NOMO-1 treated with dmso at 0.1 percent for 144 hours (cell line): ENCODE measurements around the gene PRTN3.
A peak's percentile ranks its signal among the peaks of the same experiment; 100 is the strongest.

Experiments used
- DNase-seq: peaks from one replicate; lab custom pipeline; 2025; ENCODE audit not compliant: unreplicated experiment; lab: John Stamatoyannopoulos, UW

The PRTN3 gene

DNA sequence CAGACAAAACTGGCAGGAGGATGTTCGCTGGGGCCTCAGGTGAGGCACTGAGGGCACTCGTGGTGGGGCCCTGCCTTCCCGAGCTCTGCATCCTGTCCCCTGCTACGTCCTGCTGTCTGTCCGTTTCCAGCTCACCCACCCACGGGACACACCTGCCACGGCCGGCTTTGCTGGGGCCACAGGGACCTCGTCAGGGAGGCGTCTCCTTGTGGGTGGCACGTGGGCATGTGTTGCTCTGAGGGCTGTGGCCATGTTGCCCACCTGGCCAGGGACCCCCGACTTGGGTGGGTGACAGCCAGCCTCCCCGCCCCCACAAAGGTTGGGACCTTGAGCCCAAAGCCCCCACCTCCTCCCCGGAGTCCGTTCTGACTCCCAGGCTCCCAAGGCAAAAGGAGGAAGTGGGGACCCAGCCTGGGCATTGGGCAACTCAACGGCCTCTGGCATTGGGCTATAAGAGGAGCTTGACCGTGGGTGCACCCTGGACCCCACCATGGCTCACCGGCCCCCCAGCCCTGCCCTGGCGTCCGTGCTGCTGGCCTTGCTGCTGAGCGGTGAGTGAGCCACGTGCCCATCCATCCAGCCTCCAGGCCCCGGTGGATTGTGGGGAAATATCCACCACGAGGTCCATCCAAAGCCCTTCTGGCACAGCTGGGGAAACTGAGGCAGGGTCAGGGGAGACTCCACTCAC, at the start of gene PRTN3:
Gene PRTN3, plus strand, starts transcription at position 481 of the 688 bp plus-strand sequence. Its CDS starts 10 bp downstream, at position 491.
- DNase-seq: peak; percentile 43

DNA sequence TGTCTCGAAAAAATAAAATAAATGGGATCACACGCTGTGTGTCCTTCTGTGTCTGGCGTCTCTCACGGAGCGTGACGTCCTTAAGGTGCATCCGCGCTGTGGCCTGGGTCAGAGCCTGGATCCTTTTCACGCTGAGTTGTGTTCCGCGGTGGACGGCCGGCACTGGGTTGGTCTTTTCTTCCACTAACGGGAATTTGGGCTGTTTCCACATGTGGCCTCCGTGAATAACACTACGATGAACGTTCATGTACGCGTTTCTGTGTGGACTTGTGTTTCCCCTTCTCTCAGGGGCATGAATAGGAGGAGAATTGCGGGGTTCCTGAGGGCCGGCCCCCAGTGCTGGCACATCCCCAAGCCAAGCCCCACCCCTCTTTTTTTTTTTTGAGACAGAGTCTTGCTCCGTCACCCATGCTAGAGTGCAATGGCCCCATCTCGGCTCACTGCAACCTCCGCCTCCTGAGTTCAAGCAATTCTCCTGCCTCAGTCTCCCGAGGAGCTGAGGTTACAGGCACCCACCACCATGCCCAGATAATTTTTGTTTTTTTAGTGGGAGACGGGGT, 49.7 kb upstream of the PRTN3 start:
- no peak for DNase-seq

- no peak for DNase-seq
Measured at GRCh38 chr19:791567-792305, 49.1 kb upstream of the PRTN3 start.

DNA sequence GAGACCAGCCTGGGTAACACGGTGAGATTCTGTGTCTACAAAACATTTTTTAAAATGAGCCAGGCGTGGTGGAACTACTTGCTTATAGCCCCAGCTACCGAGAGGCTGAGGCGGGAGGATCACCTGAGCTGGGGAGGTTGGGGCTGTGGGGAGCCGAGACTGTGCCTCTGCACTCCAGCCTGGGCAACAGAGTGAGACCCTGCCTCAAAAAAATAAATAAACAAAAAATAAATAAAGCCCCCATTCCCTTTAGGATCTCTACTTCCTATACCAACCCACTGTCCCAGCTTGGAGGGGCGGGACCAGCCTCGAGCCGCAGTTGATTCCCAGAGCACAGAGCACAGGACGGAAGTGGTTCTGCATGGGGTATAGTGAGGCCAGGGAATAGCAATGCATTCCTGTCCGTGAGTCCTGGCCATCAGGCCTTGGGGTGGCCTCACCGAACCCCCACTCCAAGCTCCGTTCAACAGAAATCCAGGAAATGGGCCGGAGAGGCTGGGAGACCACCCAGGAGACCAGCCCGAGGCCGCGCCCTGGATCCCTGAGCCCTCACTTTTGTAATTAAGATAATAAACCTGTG, 48.4 kb upstream of the PRTN3 start:
- DNase-seq: no peak

DNA sequence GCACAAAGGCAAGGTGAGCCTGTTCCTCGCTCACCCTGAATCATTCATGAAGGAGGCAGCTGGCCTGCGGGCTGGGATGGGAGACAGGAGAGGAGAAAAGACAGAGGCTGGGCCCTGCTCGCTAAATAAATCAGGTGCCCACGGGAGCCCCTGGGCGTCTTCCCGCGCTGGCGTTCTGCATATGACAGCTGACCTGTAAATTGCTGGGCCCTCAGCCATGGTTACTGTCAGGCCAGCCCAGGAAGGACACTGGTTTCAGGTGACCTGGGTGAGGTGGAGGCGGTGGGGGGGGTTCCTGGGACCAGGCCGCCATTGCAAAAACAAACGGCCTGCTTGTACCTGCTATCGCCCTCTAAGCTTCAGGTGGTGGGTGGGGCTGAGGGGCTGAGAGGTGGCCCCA, 47.0 kb upstream of the PRTN3 start:
- DNase-seq: no peak

DNA sequence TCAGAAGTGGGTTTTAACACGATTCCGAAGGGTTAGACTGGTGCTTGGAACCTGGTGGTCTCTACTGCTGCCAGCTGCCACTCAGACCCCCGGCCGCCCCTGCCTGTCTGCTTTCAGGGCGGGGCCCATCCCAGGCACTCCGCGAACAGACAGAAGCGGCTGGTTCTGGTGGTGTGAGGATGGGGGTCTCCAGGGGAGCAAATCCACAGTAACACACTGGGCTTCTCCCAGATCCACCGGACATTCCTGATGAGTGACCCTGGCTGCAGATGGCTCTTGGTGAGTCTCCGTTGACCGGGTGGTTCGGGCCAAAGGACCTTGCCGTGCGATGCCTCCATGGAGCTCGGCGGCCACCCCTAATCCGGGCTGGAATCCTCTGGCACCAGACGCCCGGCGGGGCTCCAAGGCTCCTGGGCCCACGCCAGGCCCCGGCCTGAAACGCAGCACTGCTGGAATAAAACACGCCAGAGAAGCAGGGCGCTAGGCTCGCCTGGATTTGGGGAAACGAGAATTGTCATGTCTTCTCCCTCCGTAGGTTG, 45.7 kb upstream of the PRTN3 start:
- DNase-seq: no peak

- no peak for DNase-seq
Measured at GRCh38 chr19:795691-796581, 44.9 kb upstream of the PRTN3 start.

DNA sequence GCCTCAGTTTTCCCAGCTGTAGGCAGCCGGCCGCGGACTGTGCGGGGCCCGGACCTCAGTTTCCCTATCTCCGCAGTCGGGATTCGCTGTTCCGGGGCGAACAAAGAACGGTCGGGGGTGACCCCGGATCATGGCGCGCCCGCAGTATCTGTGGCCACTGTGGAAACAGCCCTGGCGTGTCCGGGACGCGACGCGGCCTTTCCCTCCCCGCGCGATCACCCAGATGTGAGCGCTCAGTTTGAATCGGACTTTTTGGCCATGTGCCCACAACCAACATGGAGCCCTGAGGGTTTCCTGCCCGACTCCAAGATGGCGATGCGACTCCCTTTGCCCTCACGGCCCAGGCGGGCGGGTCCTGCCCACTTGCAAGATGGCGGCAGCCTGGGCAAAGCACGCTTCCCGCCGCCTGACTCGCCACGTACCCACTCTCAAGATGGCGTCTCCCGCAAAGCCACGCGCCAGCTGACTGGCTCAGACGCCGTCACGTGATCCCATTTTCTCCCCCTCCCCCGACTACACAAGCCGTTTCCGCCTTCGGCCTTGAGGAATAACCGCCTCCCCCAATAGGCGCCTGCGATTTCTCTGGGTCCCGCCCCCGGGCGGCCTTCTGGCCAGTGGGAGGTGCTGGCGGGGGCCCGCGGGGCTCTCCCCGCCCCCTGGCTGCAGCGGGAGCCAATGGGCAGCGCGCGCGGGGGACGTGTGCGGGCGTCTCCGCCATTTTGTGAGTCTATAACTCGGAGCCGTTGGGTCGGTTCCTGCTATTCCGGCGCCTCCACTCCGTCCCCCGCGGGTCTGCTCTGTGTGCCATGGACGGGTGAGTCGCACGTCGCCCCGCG, 43.9 kb upstream of the PRTN3 start, which contains the start of gene PTBP1:
Gene PTBP1, plus strand, starts transcription at position 761 of the 836 bp plus-strand sequence. Its CDS starts 46 bp downstream, at position 807.
- peak; percentile 99 for DNase-seq

DNA sequence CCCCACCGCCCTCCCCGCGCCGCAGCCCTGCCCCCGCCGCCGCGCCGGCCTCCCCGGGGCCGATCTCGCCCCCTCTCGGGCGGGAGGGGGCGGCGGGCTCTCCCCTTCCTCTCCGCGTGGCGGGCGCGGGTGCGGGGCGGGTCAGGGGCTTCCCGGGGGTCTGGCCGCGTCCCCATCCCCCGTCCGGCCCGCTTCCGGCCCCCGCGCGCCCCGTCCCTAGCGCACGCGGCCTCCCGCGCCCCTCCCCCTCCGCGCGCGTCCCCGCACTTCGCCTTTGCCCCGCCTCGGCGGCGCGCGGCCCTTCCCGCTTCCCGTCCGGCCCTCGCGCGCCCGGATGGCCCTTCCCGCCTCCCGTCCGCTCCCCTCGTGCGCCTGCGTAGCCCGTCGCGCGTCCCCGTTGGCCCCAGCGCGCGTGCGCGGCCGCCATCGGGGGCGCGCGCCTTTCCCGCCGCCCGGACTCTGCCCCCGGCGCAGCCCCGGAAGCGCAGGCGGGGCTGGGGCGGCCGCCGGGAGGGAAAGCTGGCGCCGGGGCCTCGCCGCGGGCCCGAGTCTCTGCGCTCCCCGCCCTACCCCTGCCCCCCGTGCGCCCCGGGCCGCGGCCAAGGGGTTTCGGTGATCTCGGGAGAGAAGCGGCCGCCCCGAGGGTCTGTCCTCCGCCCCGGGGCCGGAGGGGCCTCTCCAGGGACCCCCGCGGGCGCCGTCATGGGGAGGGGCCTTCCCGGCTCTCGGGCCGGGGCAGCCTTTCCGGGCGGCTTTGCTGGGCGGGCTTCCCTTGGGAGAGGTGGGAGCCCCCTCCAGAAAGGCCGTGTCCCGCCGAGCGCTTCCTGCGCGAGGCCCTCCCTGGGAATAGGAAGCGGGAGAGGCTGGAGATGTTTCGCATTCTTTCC, 43.0 kb upstream of the PRTN3 start:
- DNase-seq: peak; percentile 83

- no peak for DNase-seq
Measured at GRCh38 chr19:798415-799075, 42.3 kb upstream of the PRTN3 start.

DNA sequence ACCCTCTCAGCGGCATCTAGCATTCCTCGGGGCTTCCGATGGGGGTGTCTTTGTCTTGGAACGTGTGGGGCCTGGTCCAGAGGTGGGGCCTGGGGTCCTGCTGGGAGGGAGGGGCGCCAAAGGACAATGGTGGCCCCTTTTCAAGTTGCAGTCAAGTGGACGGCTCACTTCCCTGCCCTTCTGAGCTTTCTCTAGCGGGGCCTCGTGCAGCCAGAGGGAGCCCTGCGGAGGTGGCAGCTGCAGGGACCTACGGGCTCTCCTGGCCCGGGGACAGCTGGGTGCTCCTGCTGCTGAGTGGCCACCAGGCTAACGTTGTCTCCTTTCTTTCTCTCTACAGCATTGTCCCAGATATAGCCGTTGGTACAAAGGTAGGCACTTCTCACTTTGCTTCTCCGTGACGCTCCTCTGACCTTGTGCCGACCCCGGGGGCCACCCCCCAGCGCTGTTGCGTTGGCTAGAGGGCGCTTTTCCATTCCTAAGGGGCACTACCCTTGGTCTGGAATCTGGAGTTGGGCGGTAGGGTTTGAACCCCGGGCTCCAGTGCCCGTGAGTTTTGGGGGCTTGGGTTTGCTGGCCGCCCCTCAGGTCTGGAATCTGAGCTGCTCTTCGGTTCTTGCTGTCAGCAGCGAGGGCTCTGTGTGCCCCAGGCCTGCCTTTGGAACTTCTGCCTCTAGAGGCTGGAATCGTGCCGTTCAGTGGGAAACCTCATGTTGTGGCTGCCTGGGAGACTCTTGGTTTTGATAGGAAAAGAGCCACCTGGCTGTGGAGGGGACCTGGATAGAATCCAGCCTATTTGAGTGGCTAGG, 41.5 kb upstream of the PRTN3 start:
- DNase-seq: no peak

DNA sequence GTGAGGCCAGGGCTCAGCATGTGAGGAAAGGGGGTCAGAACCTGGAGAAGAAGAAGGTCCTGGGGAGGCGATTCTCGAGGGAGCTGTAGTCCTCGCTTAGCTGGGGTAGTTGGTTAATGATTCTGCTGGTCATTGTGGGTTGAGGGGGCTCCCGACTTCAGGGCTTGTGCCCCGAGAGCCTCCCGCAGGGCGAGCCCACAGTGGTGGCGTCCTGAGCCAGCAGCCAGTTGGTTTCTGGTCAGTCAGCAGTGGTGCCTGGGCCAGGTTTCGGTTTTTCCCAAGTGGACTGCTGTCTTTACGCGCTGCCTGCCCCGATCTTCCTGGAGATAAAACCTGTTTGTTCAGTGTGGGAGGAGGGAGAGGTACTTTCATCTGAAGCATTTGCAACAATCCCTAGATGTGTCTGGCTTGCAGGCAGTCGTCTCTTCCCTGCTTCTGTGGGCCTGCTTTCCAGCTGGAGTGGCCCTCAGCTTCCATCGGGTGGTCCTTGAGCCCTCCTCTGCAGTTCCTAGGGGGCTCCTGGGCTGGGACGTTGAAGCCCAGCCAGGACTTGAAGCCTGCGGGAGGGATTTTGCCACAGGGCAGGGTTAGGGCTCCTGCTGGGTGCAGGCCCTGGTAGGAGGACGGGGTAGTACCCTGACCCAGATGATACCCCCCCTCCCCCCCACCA, 40.3 kb upstream of the PRTN3 start:
- DNase-seq: no peak

DNA sequence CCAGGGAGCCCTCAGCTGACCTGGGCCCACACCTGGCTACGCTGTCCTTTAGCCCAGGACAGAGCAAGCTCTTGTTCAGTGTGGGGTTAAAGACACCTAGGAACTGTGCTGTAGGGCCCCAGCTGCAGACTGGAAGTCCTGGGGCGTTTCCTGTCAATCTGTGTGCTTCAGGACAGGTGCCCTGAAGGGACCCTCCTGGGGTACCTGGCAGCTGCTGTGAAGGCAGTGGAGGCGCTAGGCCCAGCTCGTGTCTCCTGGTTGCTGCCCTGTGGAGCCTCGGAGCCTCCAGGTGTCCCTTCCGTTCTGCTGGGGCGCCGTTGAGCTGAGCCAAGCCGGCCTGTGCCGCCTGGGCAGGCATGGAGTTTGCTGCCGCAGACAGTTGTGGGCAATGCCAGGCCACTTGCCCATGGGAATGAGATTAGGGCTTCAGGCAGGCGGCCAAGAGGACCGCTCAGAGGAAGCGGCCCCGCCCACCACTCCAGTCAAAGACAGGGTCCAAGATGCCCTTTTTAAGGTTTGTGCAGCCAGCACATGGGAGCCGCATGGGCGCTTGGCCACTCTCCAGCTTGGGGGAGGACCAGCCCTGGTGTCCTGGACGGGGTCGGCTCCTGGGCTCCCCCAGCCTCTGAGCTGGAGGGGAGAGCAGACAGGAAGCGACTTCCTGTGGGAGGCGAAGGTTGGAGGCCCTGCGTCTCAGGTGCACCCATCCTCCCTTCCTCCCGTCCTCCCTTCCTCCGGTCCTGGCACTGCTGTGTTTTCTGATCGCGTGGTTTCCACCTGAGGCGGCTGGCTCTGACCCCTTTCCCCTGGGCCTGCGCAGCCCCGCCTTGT, 39.6 kb upstream of the PRTN3 start:
- DNase-seq: no peak

DNA sequence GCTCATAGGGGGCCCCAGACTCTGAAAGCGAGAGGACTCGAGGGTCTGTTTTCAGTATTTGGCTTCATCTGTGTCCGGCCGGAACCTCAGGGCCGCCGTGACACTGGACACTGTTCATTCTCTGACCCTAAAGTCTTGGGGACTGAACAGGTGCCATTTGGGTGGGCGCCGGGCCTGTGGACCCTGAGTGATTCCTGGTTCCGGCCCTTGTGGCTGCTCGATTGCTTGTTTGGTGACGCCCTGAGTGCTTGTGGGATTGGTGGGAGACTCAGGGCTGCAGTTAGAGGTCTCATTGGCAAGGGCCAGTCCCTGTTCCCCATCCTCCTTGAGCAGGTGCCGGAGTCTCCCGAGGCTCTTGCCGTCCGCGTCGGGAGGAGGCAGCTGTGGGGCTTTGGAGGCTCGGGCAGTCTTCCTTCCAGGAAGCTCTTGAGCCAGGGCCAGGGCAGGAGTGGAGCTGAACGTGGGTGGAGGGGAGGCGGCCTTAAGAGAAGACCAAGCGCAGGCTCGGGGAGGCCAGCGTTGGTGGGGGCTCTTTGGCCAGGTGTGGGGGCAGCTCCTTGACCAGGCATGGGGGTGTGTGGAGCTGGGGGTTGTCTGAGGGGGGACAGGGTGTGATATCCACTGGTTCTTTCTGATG, 38.8 kb upstream of the PRTN3 start:
- DNase-seq: no peak

- no peak for DNase-seq
Measured at GRCh38 chr19:802498-803098, 38.2 kb upstream of the PRTN3 start.
